ENCODE measurements around the gene SEMA3A. TPM values are rescaled to one million over a fixed set of nuclear protein-coding genes. Genes with fewer than 3 reads are reported as not detected.

SEMA3A gene
- total and polyA plus RNA-seq, 3 donors from 2014 or later: 1.4 to 3.9 (median 2.0) TPM

DNA sequence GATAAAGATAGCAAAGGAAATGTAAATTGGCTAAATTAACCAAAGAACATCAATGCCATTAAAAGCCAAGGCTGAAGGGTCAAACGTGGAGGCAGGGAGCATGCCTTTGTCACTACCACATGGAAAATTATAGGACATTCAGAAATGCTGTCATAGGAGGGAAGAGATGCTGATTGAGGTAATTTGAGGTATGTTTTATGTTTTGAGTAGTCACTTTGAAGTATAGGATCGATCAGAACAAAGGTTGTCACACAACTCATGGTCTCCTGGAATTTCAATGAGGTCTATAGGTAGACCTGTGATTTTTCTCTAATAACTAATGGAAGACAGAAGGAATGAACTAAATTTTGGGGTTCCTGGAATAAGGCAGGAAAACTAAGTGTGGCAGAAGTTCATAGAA is 149.8 kb downstream of the SEMA3A start:
- Histone ChIP-seq H3K9me3 (no peaks in the 10 kb centered on the region), H3K4me1 (no peaks in the 10 kb centered on the region), H3K36me3 (ENCODE audit: low read depth, missing control alignments) (no peaks in the 10 kb centered on the region), H3K4me3 (no peak overlapping the region), H3K27ac (no peak overlapping the region), H3K27me3 (no peaks in the 10 kb centered on the region)
- 77 to 79% methylated on average over 2 of the region's 2 CpGs for WGBS, 2 donors
- intact Hi-C loops (cut with DNase I; ENCODE audit: low total_unique reads): no loop called here
- TF ChIP-seq, protein P1, sequence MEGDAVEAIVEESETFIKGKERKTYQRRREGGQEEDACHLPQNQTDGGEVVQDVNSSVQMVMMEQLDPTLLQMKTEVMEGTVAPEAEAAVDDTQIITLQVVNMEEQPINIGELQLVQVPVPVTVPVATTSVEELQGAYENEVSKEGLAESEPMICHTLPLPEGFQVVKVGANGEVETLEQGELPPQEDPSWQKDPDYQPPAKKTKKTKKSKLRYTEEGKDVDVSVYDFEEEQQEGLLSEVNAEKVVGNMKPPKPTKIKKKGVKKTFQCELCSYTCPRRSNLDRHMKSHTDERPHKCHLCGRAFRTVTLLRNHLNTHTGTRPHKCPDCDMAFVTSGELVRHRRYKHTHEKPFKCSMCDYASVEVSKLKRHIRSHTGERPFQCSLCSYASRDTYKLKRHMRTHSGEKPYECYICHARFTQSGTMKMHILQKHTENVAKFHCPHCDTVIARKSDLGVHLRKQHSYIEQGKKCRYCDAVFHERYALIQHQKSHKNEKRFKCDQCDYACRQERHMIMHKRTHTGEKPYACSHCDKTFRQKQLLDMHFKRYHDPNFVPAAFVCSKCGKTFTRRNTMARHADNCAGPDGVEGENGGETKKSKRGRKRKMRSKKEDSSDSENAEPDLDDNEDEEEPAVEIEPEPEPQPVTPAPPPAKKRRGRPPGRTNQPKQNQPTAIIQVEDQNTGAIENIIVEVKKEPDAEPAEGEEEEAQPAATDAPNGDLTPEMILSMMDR (IDR thresholded peaks at IDR 0.05): no peak
- no peak for TF ChIP-seq POLR2A (IDR thresholded peaks at IDR 0.05)
- no peak for DNase-seq

DNA sequence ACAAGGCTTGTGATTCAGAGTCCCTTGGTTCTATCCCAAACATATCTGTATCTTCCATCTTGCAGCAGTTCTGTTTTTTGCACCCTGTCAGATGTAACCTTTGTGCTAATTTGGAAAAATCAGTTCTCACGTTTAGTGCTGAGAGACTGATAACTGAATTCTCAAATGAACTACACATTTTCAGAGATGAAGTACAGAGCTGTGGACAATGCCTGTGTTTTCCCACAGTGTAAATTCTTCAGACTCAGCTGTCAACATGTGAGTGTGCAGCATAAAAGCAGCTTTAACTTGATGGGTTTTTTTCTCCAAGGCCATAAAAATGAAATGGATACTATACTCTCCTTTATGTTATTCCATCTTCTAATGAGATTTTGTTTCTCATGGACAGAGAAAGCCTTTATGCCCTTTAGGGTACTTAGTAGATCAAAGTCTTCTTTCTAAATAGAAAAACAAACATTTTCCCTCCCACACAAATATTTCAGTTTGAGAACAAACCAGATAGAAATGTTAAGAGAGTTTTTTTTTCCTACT is 150.9 kb downstream of the SEMA3A start:
- no peak for TF ChIP-seq POLR2A (IDR thresholded peaks at IDR 0.05)
- TF ChIP-seq, protein P1 (IDR thresholded peaks at IDR 0.05): no peak
- no peaks in the 10 kb centered on the region for H3K36me3 ChIP-seq (ENCODE audit: low read depth, missing control alignments)
- H3K4me3 ChIP-seq: no peak overlapping the region
- no peaks in the 10 kb centered on the region for H3K9me3 ChIP-seq
- no peaks in the 10 kb centered on the region for H3K27me3 ChIP-seq
- no peaks in the 10 kb centered on the region for H3K4me1 ChIP-seq
- no peak for DNase-seq
- WGBS, 2 donors: 13 to 26% methylated on average over 1 of the region's 1 CpG
- intact Hi-C loops (cut with DNase I; ENCODE audit: low total_unique reads): no loop called here
- H3K27ac ChIP-seq: no peak overlapping the region

DNA sequence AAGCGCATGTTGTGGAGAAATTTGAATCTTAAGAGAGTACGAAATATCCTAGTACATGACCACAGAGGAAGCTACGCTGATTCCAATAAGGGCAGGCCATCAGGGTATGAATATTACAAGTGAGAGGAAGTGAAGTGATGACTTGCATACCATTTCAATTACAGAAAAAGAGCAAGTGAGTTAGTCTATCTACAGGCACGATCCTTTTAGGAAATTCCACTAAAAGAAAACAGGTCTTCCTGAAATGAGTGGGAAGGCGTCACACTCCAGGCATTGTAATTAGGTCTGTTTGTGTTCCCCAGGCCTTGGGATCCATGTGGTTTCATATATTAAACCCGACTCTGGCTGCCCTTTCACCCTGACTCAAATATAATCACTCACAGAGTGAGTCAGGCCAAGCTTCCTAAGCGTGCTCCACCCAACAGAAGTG is 152.5 kb downstream of the SEMA3A start:
- H3K27me3 ChIP-seq: no peaks in the 10 kb centered on the region
- H3K4me1 ChIP-seq: no peaks in the 10 kb centered on the region
- no peak for TF ChIP-seq POLR2A (IDR thresholded peaks at IDR 0.05)
- TF ChIP-seq, protein P1 (IDR thresholded peaks at IDR 0.05): no peak
- H3K4me3 ChIP-seq: no peak overlapping the region
- H3K9me3 ChIP-seq: no peaks in the 10 kb centered on the region
- H3K27ac ChIP-seq: no peak overlapping the region
- whole genome bisulfite sequencing, 2 donors: 63 to 70% methylated on average over 7 of the region's 7 CpGs
- intact Hi-C loops (cut with DNase I; ENCODE audit: low total_unique reads): no loop called here
- no peak for DNase-seq
- no peaks in the 10 kb centered on the region for H3K36me3 ChIP-seq (ENCODE audit: low read depth, missing control alignments)

DNA sequence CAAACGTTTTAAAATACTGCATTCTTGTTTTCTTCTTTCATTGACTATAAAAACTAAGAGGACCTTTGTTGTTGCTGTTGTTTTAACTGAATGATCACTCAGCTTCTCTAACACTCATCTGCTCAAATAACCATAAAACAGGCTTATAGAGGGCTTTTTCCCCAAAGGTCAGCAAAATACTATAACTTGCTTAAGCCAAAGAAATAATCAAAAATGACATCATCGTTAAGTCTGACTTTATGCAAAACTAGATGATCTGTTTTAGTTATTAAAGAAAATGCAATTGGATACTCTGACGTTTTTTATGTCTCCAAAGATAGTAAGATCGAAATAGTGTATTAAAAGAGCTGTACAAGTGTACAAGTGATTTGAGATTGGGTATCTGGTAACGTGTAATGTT is 152.9 kb downstream of the SEMA3A start:
- DNase-seq: no peak
- H3K4me1 ChIP-seq: no peaks in the 10 kb centered on the region
- intact Hi-C loops (cut with DNase I; ENCODE audit: low total_unique reads): no loop called here
- TF ChIP-seq POLR2A (IDR thresholded peaks at IDR 0.05): no peak
- TF ChIP-seq, protein P1 (IDR thresholded peaks at IDR 0.05): no peak
- H3K36me3 ChIP-seq (ENCODE audit: low read depth, missing control alignments): no peaks in the 10 kb centered on the region
- H3K27me3 ChIP-seq: no peaks in the 10 kb centered on the region
- whole genome bisulfite sequencing, 2 donors: 89 to 92% methylated on average over 5 of the region's 5 CpGs
- H3K9me3 ChIP-seq: no peaks in the 10 kb centered on the region
- H3K4me3 ChIP-seq: no peak overlapping the region
- no peak overlapping the region for H3K27ac ChIP-seq

DNA sequence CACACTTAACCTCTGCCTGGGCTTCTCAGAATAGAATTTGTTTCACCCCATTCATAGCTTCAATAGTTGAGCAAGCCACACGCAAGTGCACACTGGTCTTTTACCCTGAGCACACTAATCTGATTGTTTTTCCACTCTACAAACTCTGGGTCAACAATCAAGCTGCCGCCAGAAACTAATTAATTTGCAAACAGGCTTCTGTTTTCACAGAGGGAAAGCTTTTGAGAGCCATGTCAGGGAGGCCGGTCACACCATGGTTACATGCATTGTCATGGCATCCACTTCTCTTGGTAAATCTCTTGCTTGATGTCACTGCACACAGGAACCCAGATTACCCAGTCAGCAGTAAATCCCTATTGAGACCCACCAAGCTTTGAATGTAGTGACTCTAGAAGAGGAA is 154.2 kb downstream of the SEMA3A start:
- TF ChIP-seq, protein P1 (IDR thresholded peaks at IDR 0.05): no peak
- TF ChIP-seq POLR2A (IDR thresholded peaks at IDR 0.05): no peak
- H3K27me3 ChIP-seq: no peaks in the 10 kb centered on the region
- no peaks in the 10 kb centered on the region for H3K9me3 ChIP-seq
- intact Hi-C loops (cut with DNase I; ENCODE audit: low total_unique reads): no loop called here
- DNase-seq: no peak
- no peak overlapping the region for H3K27ac ChIP-seq
- H3K4me1 ChIP-seq: no peaks in the 10 kb centered on the region
- no peaks in the 10 kb centered on the region for H3K36me3 ChIP-seq (ENCODE audit: low read depth, missing control alignments)
- 94 to 95% methylated on average over 3 of the region's 3 CpGs for WGBS, 2 donors
- no peak overlapping the region for H3K4me3 ChIP-seq
